ENCODE data around the gene CHD9.
"Not testable (repeated sequence)": the region's sequence is repeated elsewhere in the genome, so short reads cannot be mapped to it uniquely, and the experiment has no call there.

The CHD9 gene

DNA sequence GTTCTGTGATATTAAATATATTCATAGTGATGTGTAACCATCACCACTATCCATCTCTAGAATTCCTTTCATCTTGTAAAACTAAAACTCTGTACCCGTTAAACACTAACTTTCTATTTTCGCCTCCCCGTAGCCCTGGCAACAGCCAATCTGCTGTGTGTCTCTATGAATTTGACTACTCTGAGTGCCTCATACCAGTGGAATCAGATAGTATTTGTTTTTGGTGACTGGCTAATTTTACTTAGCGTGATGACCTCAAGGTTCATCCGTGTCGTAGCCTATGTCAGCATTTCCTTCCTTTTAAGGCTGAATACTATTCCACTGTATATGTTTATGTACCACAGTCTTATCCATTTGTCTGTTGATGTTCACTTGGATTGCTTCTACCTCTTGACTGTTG, 18.2 kb downstream of the CHD9 start:
- no peak overlapping the region for H3K4me3 Mint-ChIP-seq
- H3K9me3 Mint-ChIP-seq = peaks cover 7 to 11% of the 10 kb centered on the region in 2 donors
- ATAC-seq (replicated peaks) (no peak), DNase-seq (no peak)
- H3K4me1 Mint-ChIP-seq = peaks cover 33 to 64% of the 10 kb centered on the region in 2 donors
- H3K27ac Mint-ChIP-seq = no peak overlapping the region
- peaks cover 37 to 41% of the 10 kb centered on the region in 2 donors for H3K36me3 Mint-ChIP-seq
- no peaks in the 10 kb centered on the region for H3K27me3 Mint-ChIP-seq

DNA sequence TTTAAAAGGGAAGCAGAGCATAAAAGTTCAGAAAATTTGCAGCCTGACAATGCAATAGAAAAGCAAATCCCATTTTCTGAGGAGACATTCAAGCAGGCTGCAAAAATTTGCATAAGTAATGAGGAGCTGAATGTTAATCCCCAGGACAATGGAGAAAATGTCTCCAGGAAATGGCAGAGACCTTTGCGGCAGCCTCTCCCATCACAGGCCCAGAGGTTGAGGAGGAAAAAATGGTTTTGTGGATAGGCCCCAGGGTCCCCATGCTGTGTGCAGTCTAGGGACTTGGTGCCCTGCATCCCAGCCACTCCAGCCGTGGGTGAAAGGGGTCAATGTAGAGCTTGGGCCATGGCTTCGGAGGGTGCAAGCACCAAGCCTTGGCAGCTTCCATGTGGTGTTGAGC, 19.5 kb downstream of the CHD9 start:
- H3K4me1 Mint-ChIP-seq = peaks cover 31 to 62% of the 10 kb centered on the region in 2 donors
- H3K27ac Mint-ChIP-seq; ATAC-seq (replicated peaks); H3K4me3 Mint-ChIP-seq; DNase-seq; H3K27me3 Mint-ChIP-seq: not testable (repeated sequence)
- peaks cover 41 to 42% of the 10 kb centered on the region in 2 donors for H3K36me3 Mint-ChIP-seq
- H3K9me3 Mint-ChIP-seq = peaks cover 10 to 11% of the 10 kb centered on the region in 2 donors

DNA sequence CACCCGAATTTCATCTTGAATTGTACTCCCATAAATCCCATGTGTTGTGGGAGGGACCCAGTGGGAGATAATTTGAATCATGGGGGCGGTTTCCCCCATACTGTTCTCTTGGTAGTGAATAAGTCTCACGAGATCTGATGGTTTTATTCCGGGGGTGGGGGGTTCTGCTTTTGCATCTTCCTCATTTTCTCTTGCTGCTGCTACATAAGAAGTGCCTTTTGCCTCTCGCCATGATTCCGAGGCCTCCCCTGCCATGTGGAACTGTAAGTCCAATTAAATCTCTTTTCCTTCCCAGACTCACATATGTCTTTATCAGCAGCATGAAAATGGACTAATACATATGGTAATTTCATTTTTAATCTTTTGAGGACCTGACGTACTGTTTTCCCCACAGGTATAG, 20.7 kb downstream of the CHD9 start:
- DNase-seq; ATAC-seq (replicated peaks); H3K27me3 Mint-ChIP-seq; H3K4me3 Mint-ChIP-seq; H3K27ac Mint-ChIP-seq: not testable (repeated sequence)
- peaks cover 30 to 59% of the 10 kb centered on the region in 2 donors for H3K4me1 Mint-ChIP-seq
- peaks cover 10 to 11% of the 10 kb centered on the region in 2 donors for H3K9me3 Mint-ChIP-seq
- peaks cover 38 to 39% of the 10 kb centered on the region in 2 donors for H3K36me3 Mint-ChIP-seq

DNA sequence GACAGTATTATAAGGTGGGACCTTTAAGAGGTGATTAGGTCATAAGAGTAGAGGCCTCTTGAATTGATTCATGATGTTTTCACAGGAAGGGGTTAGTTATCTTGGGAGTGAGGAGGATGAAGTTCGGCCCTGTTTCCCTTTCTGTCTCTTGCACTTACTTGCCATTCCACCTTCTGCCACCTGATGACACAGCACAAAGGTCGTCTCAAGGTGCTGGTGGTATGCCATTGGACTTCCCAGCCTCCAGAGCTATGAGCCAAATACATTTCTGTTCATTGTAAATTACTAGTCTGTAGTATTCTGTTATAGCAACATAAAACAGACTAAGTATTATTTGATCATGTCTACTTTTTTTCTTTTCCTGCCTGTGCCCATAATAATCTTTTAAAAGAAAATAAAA, 23.5 kb downstream of the CHD9 start:
- no peak overlapping the region for H3K4me3 Mint-ChIP-seq
- peaks cover 30 to 59% of the 10 kb centered on the region in 2 donors for H3K4me1 Mint-ChIP-seq
- peaks cover 10 to 11% of the 10 kb centered on the region in 2 donors for H3K9me3 Mint-ChIP-seq
- DNase-seq = no peak
- H3K27me3 Mint-ChIP-seq = no peaks in the 10 kb centered on the region
- H3K36me3 Mint-ChIP-seq = peaks cover 36 to 49% of the 10 kb centered on the region in 2 donors
- no peak for ATAC-seq (replicated peaks)
- H3K27ac Mint-ChIP-seq = no peak overlapping the region

DNA sequence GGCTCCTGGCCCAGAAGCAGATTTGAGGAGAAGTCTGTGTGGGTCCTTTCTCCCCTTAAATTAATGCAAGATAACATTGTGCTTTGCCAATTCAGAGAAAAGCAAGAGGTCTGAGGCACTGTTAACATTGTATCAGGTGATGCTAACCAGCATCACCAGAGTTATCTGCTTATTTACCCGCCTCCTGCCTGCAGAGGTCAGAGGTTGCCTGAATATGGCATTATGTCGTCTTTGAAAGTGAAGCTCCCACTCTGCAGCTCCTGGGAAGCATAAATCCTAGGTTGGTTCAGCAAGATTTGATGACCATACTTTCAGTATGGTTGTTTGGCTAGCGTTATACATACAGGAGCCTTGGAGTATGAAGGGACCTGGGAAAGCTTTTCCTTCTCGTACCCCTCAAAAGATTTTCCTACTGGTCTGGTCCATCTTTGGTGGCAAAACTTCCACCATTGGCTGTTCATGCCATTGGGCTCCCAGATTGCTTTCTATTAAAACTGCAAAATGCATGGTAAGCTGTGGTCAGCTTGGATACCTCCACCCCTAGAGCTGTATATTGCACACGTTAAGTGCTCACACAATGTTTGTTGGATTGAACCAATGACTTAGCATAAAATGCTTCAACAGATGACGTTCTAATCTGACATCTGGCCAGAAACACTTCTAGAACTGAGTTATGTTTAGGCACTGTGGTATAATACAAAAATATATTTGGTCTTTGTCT, 24.1 kb downstream of the CHD9 start:
- no peak overlapping the region for H3K27ac Mint-ChIP-seq
- no peak for DNase-seq
- no peaks in the 10 kb centered on the region for H3K27me3 Mint-ChIP-seq
- peaks cover 26 to 60% of the 10 kb centered on the region in 2 donors for H3K4me1 Mint-ChIP-seq
- H3K4me3 Mint-ChIP-seq = no peak overlapping the region
- peaks cover 34 to 48% of the 10 kb centered on the region in 2 donors for H3K36me3 Mint-ChIP-seq
- ATAC-seq (replicated peaks) = no peak
- peaks cover 5 to 6% of the 10 kb centered on the region in 2 donors for H3K9me3 Mint-ChIP-seq

DNA sequence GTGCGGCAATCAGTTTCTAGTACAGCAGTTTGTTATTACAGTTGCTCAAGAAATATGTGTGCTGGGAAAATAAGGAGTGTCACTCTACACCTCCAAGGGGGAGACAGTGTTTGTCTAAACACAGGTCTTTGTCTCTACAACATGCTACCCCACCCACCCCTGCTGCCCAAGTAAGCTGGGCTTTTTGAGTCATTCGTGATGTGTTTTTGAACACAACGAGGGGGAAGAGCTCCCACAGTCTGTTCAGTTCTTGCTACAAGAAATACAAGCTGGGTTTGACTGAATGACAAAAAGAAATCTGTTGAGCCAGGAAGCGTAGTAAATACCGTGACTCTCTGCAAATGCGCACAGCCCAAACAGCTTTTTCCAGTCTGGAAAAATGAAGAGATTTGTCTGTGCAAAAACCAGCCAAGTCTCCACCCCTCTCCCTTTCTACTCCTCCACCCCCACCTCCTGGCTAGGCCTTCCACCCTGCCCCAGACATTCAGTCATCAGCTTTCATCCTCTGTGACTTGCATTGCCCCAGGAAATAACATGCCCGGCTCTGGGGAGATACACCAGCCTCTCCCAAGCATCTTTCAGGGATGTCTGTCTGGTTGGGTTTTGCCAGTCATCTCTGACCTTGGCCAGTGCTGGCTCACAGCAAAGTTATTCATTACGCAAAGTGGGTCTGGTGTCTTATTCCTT, 25.7 kb downstream of the CHD9 start:
- no peaks in the 10 kb centered on the region for H3K27me3 Mint-ChIP-seq
- H3K4me3 Mint-ChIP-seq = no peak overlapping the region
- DNase-seq = no peak
- peaks cover 26 to 40% of the 10 kb centered on the region in 2 donors for H3K36me3 Mint-ChIP-seq
- H3K27ac Mint-ChIP-seq = no peak overlapping the region
- ATAC-seq (replicated peaks) = no peak
- peaks cover 26 to 53% of the 10 kb centered on the region in 2 donors for H3K4me1 Mint-ChIP-seq
- H3K9me3 Mint-ChIP-seq = peaks cover 2 to 3% of the 10 kb centered on the region in 2 donors

DNA sequence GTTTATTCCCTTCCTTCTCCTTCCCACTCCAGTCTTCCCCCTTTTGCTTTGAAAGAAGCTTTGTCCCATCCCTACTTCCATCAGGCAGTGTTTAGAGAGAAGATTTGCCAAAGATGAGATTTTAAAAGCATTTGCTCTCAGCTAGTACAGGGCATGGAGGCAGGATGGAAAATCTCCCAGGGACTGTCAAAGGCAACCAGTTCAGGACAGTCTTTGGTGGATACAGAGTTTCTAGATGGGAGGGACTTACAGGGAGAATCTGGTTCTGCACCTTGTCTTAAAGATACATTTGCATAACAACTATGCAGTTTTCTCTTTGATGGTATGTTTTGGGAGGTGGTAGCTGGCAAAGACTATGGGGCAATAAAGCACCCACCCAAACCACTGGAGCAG, 26.2 kb downstream of the CHD9 start:
- no peaks in the 10 kb centered on the region for H3K27me3 Mint-ChIP-seq
- H3K4me1 Mint-ChIP-seq = peaks cover 27 to 55% of the 10 kb centered on the region in 2 donors
- no peak overlapping the region for H3K4me3 Mint-ChIP-seq

DNA sequence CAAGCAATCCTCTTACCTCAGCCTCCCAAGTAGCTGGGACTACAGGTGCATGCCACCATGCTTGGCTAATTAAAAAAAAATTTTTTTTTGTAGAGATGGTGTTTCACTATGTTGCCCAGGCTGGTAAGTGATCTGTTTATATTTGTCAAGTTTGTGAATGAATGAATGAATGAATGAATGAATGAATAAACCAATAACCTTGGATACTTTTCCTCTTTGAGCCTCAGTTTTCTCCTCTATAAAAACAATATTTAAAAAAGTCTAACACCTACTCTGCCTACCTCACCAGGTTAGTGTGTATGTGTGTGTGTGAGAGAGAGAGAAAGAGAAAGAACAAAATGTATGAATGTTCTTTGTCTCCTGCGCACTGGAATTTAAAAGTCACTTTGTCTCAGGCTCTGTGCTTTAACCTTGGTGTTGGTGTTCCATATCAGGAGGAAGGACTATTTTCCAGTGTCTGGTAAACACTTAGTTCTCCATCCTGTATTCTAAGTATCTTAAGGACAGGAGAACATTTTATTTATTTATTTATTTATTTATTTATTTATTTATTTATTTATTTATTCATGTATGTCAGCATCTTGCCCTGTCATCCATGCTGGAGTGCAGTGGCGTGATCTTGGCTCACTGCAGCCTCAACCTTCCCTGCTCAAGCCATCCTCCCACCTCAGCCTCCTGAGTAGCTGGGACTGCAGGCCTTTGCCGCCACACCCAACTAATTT, 27.1 kb downstream of the CHD9 start:
- ATAC-seq (replicated peaks) (no peak), DNase-seq (no peak)
- no peaks in the 10 kb centered on the region for H3K27me3 Mint-ChIP-seq
- H3K9me3 Mint-ChIP-seq = peaks cover 0 to 3% of the 10 kb centered on the region in 2 donors
- peaks cover 21 to 38% of the 10 kb centered on the region in 2 donors for H3K36me3 Mint-ChIP-seq
- H3K4me1 Mint-ChIP-seq = peaks cover 28 to 59% of the 10 kb centered on the region in 2 donors
- H3K27ac Mint-ChIP-seq = no peak overlapping the region
- no peak overlapping the region for H3K4me3 Mint-ChIP-seq

More for the DNA sequence above, 26.2 kb downstream of the CHD9 start:
- no peak for DNase-seq
- Mint-ChIP-seq H3K9me3 (peaks cover 0 to 3% of the 10 kb centered on the region in 2 donors), H3K27ac (no peak overlapping the region), H3K36me3 (peaks cover 21 to 38% of the 10 kb centered on the region in 2 donors)
- no peak for ATAC-seq (replicated peaks)

DNA sequence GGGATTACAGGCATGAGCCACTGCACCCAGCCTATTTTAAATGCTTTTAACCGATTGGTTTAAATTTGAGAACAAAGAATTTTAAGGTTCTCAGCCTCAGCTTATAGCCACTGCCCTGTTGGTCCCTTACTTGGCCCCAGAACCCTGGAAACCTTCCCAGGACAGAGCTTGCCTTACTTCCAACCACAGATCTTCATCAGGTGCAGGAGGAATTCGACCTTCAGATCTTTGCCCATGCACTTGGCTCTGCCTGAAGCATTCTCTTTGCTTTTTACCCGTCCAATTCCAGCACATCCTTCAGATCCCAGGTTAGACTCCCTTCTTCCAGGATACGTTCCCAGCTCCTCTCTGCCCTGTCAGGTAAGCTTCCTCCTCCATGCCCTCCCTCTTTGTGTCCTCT, 27.7 kb downstream of the CHD9 start:
- no peak overlapping the region for H3K27ac Mint-ChIP-seq
- ATAC-seq (replicated peaks) = no peak
- H3K4me3 Mint-ChIP-seq = no peak overlapping the region
- H3K4me1 Mint-ChIP-seq = peaks cover 29 to 64% of the 10 kb centered on the region in 2 donors
- H3K36me3 Mint-ChIP-seq = peaks cover 21 to 38% of the 10 kb centered on the region in 2 donors
- H3K9me3 Mint-ChIP-seq = peaks cover 0 to 3% of the 10 kb centered on the region in 2 donors
- H3K27me3 Mint-ChIP-seq = no peaks in the 10 kb centered on the region
- DNase-seq = no peak

DNA sequence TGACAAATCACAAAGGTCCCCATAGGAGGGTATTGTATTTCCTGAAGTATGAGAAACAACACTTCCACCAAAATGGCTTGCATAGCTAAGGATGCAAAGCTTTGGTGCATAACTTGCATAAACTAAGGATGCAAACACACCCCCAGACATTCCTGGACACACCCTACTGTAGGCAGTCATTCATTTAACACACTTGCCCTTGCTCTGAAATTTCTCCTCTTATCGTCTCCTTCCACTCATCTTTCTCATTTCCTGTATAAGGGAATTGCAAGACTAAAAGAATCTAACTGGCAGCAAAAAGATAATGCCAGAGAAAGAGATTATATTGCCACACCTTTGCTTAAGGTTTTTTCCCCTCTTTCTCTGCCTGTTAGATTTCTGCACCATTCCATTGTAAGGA, 28.3 kb downstream of the CHD9 start:
- H3K36me3 Mint-ChIP-seq = peaks cover 17 to 33% of the 10 kb centered on the region in 2 donors
- H3K4me1 Mint-ChIP-seq = peaks cover 27 to 60% of the 10 kb centered on the region in 2 donors
- no peak overlapping the region for H3K27ac Mint-ChIP-seq
- ATAC-seq (replicated peaks) (no peak), DNase-seq (no peak)
- no peaks in the 10 kb centered on the region for H3K27me3 Mint-ChIP-seq
- H3K4me3 Mint-ChIP-seq = no peak overlapping the region
- H3K9me3 Mint-ChIP-seq = peaks cover 0 to 1% of the 10 kb centered on the region in 2 donors

DNA sequence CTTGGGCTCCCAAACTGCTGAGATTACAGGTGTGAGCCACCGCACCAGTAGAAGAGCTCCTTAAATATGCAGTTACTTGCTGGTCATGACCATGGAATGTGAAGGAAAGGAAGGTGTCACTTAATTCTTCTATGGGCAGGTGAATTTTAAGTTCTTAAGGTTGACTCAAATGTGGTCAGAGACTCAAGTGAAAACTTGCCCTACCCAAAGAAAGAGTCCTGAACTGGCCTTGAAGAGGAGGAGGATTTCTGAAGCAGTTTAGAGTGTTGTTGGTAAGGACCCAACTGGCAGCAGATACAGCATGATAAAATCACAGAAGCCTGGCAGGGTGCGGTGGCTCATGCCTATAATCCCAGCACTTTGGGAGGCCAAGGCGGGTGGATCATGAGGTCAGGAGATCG, 29.4 kb downstream of the CHD9 start:
- peaks cover 11 to 30% of the 10 kb centered on the region in 2 donors for H3K36me3 Mint-ChIP-seq
- no peak overlapping the region for H3K4me3 Mint-ChIP-seq
- ATAC-seq (replicated peaks) = no peak
- no peaks in the 10 kb centered on the region for H3K27me3 Mint-ChIP-seq
- no peak for DNase-seq
- peak overlapping the region; percentile 62 for H3K27ac Mint-ChIP-seq
- H3K9me3 Mint-ChIP-seq = no peaks in the 10 kb centered on the region
- peaks cover 22 to 52% of the 10 kb centered on the region in 2 donors for H3K4me1 Mint-ChIP-seq

DNA sequence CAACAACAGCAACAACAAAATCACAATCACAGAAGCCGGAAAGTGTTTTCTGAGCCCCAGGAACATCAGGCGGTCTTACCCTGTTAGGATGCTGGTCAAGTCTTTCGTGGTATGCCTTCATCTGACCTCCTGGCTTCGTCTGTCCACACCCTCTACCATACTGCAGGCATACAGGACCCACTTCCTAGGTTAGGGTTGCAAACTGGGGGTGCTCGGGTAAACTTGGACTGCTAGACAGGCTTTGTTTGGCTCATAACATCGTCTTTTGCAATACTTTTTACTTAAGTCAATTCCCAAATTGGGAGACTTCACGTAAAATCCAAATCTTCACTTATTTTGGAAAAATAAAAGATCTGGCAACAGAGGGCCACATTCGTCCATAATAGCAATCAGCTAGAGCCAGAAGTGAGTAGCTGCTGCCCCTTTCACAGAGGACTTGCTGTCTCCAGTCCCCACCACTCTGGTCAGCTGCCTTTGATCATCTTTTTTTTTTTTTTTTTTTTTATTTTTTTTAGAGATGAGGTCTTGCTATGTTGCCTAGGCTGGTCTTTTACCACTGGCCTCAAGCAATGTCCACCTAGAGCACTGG, 30.0 kb downstream of the CHD9 start:
- Mint-ChIP-seq H3K36me3 (peaks cover 11 to 30% of the 10 kb centered on the region in 2 donors), H3K9me3 (no peaks in the 10 kb centered on the region), H3K27ac (no peak overlapping the region), H3K4me1 (peaks cover 26 to 53% of the 10 kb centered on the region in 2 donors), H3K27me3 (no peaks in the 10 kb centered on the region), H3K4me3 (no peak overlapping the region)
- ATAC-seq (replicated peaks) = no peak
- no peak for DNase-seq

DNA sequence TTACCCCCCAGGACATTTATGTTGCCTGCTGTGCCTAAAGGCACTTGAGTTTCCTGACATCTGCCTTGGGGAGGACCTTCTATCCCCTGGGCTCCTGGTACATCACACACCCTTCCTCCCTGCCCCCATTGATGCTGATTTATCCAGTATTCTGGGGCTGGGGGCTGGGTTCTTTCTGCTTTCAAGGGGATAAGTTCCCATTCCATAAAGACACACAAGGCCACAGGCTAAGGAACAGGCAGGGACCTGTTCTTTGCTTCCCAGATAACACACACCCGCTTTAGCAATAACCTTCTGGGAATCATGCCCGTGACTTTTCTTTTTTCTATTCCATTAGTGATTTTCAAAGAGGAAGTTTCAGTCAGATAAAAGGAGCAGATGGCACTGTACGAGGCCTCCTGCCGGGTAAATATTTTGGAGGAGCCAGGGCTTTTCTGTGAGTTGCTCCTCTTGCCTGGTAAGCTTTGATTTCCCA, 30.6 kb downstream of the CHD9 start:
- H3K4me1 Mint-ChIP-seq = peaks cover 31 to 56% of the 10 kb centered on the region in 2 donors

DNA sequence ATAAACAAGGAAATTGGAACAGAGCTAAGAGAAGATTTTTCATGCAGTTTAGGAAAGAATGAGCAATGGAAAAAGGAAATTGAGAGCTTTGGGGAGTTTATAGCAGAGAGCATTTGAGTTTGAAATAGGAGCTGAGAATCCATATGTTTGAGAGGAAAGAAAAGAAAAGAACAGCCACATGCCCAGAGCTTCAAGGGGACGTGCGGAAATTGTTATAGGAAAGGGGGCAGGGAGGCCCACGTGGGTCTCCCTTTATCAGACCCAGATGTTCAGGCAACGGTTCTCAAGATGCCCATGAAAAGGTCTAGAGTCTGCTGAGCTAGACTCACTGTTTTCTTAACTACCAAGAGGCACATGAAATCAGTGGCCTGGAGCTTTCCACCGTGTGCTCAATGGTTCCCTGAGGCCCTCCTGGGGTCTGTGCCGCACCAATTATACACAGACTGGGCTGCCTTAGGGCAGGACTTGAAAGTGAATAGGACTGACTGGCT, 31.2 kb downstream of the CHD9 start:
- H3K9me3 Mint-ChIP-seq = no peaks in the 10 kb centered on the region
- no peak overlapping the region for H3K27ac Mint-ChIP-seq
- no peaks in the 10 kb centered on the region for H3K27me3 Mint-ChIP-seq
- H3K4me1 Mint-ChIP-seq = peaks cover 33 to 57% of the 10 kb centered on the region in 2 donors
- ATAC-seq (replicated peaks) (no peak), DNase-seq (no peak)
- H3K36me3 Mint-ChIP-seq = peaks cover 8 to 29% of the 10 kb centered on the region in 2 donors
- H3K4me3 Mint-ChIP-seq = no peak overlapping the region

More for the DNA sequence above, 30.6 kb downstream of the CHD9 start:
- H3K9me3 Mint-ChIP-seq = no peaks in the 10 kb centered on the region
- H3K27me3 Mint-ChIP-seq = no peaks in the 10 kb centered on the region
- H3K36me3 Mint-ChIP-seq = peaks cover 11 to 30% of the 10 kb centered on the region in 2 donors
- H3K4me3 Mint-ChIP-seq = no peak overlapping the region
- H3K27ac Mint-ChIP-seq = peak overlapping the region; percentile 68
- DNase-seq = no peak
- no peak for ATAC-seq (replicated peaks)
